Activated B cell treated with CpG ODN at 0.5 μM for 24 hours (primary cell): ENCODE data around the gene SLC8A2. TPM values are rescaled to one million over a fixed set of nuclear protein-coding genes. Genes with fewer than 3 reads are reported as not detected.

Experiments used
- ATAC-seq: fragments of 200-7000 bp; cut with Tn5 transposase; one replicate; pipeline ENCODE4 v1.10.0; 2021; ENCODE audit warnings: low read depth, mild to moderate bottlenecking, moderate library complexity
- CTCF ChIA-PET: fragments of 350-600 bp; sonication (Branson Sonifier 250); formaldehyde crosslinking; loops from one replicate; lab custom pipeline; 2021; ENCODE audit warnings: antibody characterized with exemption; lab: Charles Lee
- POLR2A ChIA-PET: fragments of 350-600 bp; sonication (Branson Sonifier 250); formaldehyde crosslinking; loops from one replicate; lab custom pipeline; 2021; ENCODE audit warnings: antibody characterized with exemption; lab: Charles Lee
- DNase-seq: peaks from one replicate; pipeline ENCODE4 v3.0.0; 2022
- H3K27ac Mint-ChIP-seq: one replicate; pipeline ENCODE4 v1.8.0; 2020; ENCODE audit warnings: mixed read lengths
- H3K27me3 Mint-ChIP-seq: one replicate; pipeline ENCODE4 v1.8.0; 2021; ENCODE audit warnings: mixed read lengths
- H3K36me3 Mint-ChIP-seq: one replicate; pipeline ENCODE4 v1.8.0; 2021; ENCODE audit warnings: low read depth, mixed read lengths
- H3K4me1 Mint-ChIP-seq: one replicate; pipeline ENCODE4 v1.8.0; 2021; ENCODE audit warnings: mixed read lengths
- H3K4me3 Mint-ChIP-seq: one replicate; pipeline ENCODE4 v1.8.0; 2020; ENCODE audit warnings: mild to moderate bottlenecking, mixed read lengths
- H3K9me3 Mint-ChIP-seq: one replicate; pipeline ENCODE4 v1.8.0; 2020; ENCODE audit warnings: mixed read lengths
- CTCF ChIP-seq: fragments of 200-600 bp; IDR thresholded peaks from one replicate; pipeline ENCODE4 v1.8.0; 2022; ENCODE audit warnings: antibody characterized with exemption, mild to moderate bottlenecking
- intact Hi-C: fragments of 100-400 bp; cut with micrococcal nuclease; formaldehyde crosslinking; loops from one replicate; pipeline ENCODE4 v1.15.1; 2024
- total RNA-seq: library from RNA; stranded (reverse); gene quantifications from 2 replicates; pipeline ENCODE4 v1.2.3, GENCODE V29; 2022

The SLC8A2 gene
- total RNA-seq, 1 donor from 2014 or later, result not detected

- ChIA-PET POLR2A (interaction anchor here (0.8 to 0.9 kb wide), 2 partner anchors 29 to 35 kb away, joined by 4 to 5 read pairs; partner anchors contain the start of gene KPTN), CTCF (interaction anchor here (0.9 kb wide), 1 partner anchor 34 kb away, joined by 3 read pairs; the partner anchor contains the start of gene KPTN)
- peak overlapping the region; percentile 48 for H3K27ac Mint-ChIP-seq
- ATAC-seq (peak; percentile 8), DNase-seq (peak; percentile 44)
- H3K4me3 Mint-ChIP-seq, result peak overlapping the region; percentile 53
- no peaks in the 10 kb centered on the region for H3K9me3 Mint-ChIP-seq
- intact Hi-C loops, result loop anchor here (5.0 kb wide), 1 partner anchor 246 kb away; the partner anchor contains the start of gene INAFM1
- TF ChIP-seq CTCF, result no peak
- peaks cover 8% of the 10 kb centered on the region for H3K36me3 Mint-ChIP-seq
- peaks cover 15% of the 10 kb centered on the region for H3K27me3 Mint-ChIP-seq
- peaks cover 66% of the 10 kb centered on the region for H3K4me1 Mint-ChIP-seq
Observed at GRCh38 chr19:47518139-47518538, 46.4 kb upstream of the SLC8A2 start.

- peak; percentile 92 for ATAC-seq
- H3K4me1 Mint-ChIP-seq, result peaks cover 83% of the 10 kb centered on the region
- peak; percentile 99 for DNase-seq
- H3K36me3 Mint-ChIP-seq, result peaks cover 22% of the 10 kb centered on the region
- intact Hi-C loops, result loop anchor here (1.0 to 5.0 kb wide), 8 partner anchors 31 to 273 kb away; partner anchors contain the start of genes DHX34, INAFM1 and KPTN
- POLR2A ChIA-PET, result interaction anchor here (0.6 to 2.1 kb wide), 13 partner anchors 14 to 401 kb away, joined by 3 to 16 read pairs (median 4); partner anchors contain the start of genes BICRA, KPTN, NOP53 and ZC3H4
- H3K4me3 Mint-ChIP-seq, result peak within 1 kb of the TSS; percentile 97
- TF ChIP-seq CTCF, result no peak
- no peaks in the 10 kb centered on the region for H3K27me3 Mint-ChIP-seq
- no peaks in the 10 kb centered on the region for H3K9me3 Mint-ChIP-seq
- CTCF ChIA-PET, result interaction anchor here (1.2 to 2.0 kb wide), 5 partner anchors 16 to 192 kb away, joined by 3 to 12 read pairs (median 5); partner anchors contain the start of gene KPTN
- peak within 1 kb of the TSS; percentile 92 for H3K27ac Mint-ChIP-seq
Observed at GRCh38 chr19:47514869-47515588, 43.3 kb upstream of the SLC8A2 start, which contains the start of gene NAPA. TSS of gene NAPA (minus strand) at chr19:47515063. CDS start at chr19:47514940, 123 bp downstream.

- ChIA-PET CTCF (no interaction called here), POLR2A (interaction anchor here (1.9 to 2.1 kb wide), 2 partner anchors 30 to 86 kb away, joined by 14 to 16 read pairs; partner anchors contain the start of gene KPTN)
- Mint-ChIP-seq H3K36me3 (peaks cover 26% of the 10 kb centered on the region), H3K9me3 (no peaks in the 10 kb centered on the region), H3K27me3 (no peaks in the 10 kb centered on the region), H3K27ac (peak overlapping the region; percentile 92), H3K4me1 (peaks cover 84% of the 10 kb centered on the region), H3K4me3 (peak overlapping the region; percentile 97)
- ATAC-seq (no peak), DNase-seq (no peak)
- intact Hi-C loops, result no loop called here
- no peak for TF ChIP-seq CTCF
Observed at GRCh38 chr19:47514151-47514868, 42.6 kb upstream of the SLC8A2 start.

- intact Hi-C loops, result no loop called here
- H3K27ac Mint-ChIP-seq, result peak overlapping the region; percentile 47
- H3K4me1 Mint-ChIP-seq, result peaks cover 70% of the 10 kb centered on the region
- no peaks in the 10 kb centered on the region for H3K9me3 Mint-ChIP-seq
- POLR2A ChIA-PET, result no interaction called here
- peak overlapping the region; percentile 97 for H3K4me3 Mint-ChIP-seq
- TF ChIP-seq CTCF, result no peak
- no peak for DNase-seq
- peaks cover 26% of the 10 kb centered on the region for H3K36me3 Mint-ChIP-seq
- CTCF ChIA-PET, result no interaction called here
- ATAC-seq, result no peak
- H3K27me3 Mint-ChIP-seq, result no peaks in the 10 kb centered on the region
Observed at GRCh38 chr19:47512948-47513319, 41.2 kb upstream of the SLC8A2 start.
